Stimulated activated CD4-positive, alpha-beta T cell treated with anti-CD3 and anti-CD28 coated beads, Interleukin-1b, Interleukin-23, amount 100 ng/mL, for 4 hours (primary cell): ENCODE measurements around the gene TTC39B.

Experiments used
- DNase-seq, 2 donors: peaks; one replicate each; pipeline ENCODE4 v3.0.0-alpha.2; 2020; ENCODE audit warnings: low read depth in 2 of 2

Gene TTC39B

GRCh38 chr9:15227491-15227890, 79.5 kb downstream of the TTC39B start:
- DNase-seq: no peak

- DNase-seq: no peak
These were observed 81.4 kb downstream of the TTC39B start for GRCh38 chr9:15225564-15226126.

GRCh38 chr9:15222313-15222712, 84.7 kb downstream of the TTC39B start:
- no peak for DNase-seq

- DNase-seq: no peak
These were observed 85.3 kb downstream of the TTC39B start for GRCh38 chr9:15221746-15222145.

- DNase-seq: no peak
These were observed 86.2 kb downstream of the TTC39B start for GRCh38 chr9:15220658-15221318.

GRCh38 chr9:15219546-15219945, 87.5 kb downstream of the TTC39B start:
- DNase-seq: no peak

GRCh38 chr9:15218994-15219393, 88.0 kb downstream of the TTC39B start:
- DNase-seq: no peak

GRCh38 chr9:15213249-15213648, 93.8 kb downstream of the TTC39B start:
- DNase-seq: no peak

- no peak for DNase-seq
These were observed 95.1 kb downstream of the TTC39B start for GRCh38 chr9:15211815-15212495.

- peak; percentile 7 to 69 for DNase-seq
These were observed 95.7 kb downstream of the TTC39B start for GRCh38 chr9:15211160-15211814.

GRCh38 chr9:15206903-15207696, 99.9 kb downstream of the TTC39B start:
- no peak for DNase-seq

GRCh38 chr9:15205632-15206420, 101.2 kb downstream of the TTC39B start:
- no peak for DNase-seq

GRCh38 chr9:15203581-15203980, 103.4 kb downstream of the TTC39B start:
- DNase-seq: no peak

GRCh38 chr9:15200111-15200510, 106.9 kb downstream of the TTC39B start:
- DNase-seq: no peak

GRCh38 chr9:15192856-15193255, 114.2 kb downstream of the TTC39B start:
- DNase-seq: no peak

- no peak for DNase-seq
These were observed 115.6 kb downstream of the TTC39B start for GRCh38 chr9:15191378-15191777.

- no peak for DNase-seq
These were observed 117.5 kb downstream of the TTC39B start for GRCh38 chr9:15189481-15189880.

- no peak for DNase-seq
These were observed 119.4 kb downstream of the TTC39B start for GRCh38 chr9:15187589-15187988.

- no peak for DNase-seq
These were observed 124.3 kb downstream of the TTC39B start for GRCh38 chr9:15182730-15183129.

- no peak for DNase-seq
These were observed 124.9 kb downstream of the TTC39B start for GRCh38 chr9:15182101-15182551.

GRCh38 chr9:15180124-15180523, 126.9 kb downstream of the TTC39B start:
- DNase-seq: no peak
